Glomerular endothelial cell (primary cell): ENCODE data around the gene PRRT1B. TPM values are rescaled to one million over a fixed set of nuclear protein-coding genes. Genes with fewer than 3 reads are reported as not detected.

Source experiments
- DNase-seq: peaks from one replicate; pipeline ENCODE4 v3.0.0-alpha.2; 2011; ENCODE audit warnings: low read depth, low spot score; ENCODE audit errors: extremely low read depth
- total RNA-seq: library from RNA; depleted of rRNA; stranded (reverse); fragments of >200 nt; gene quantifications from 2 replicates; pipeline ENCODE4 v1.2.3, GENCODE V29; 2015

PRRT1B gene
- total RNA-seq, 1 donor from 2014 or later, result not detected

- DNase-seq, result no peak
Measured at GRCh38 chr9:131578731-131579504, 33.6 kb downstream of the PRRT1B start.

GRCh38 chr9:131579789-131580211 is 34.5 kb downstream of the PRRT1B start:
- DNase-seq, result no peak

- no peak for DNase-seq
Measured at GRCh38 chr9:131580358-131580757, 35.0 kb downstream of the PRRT1B start.

- DNase-seq, result no peak
Measured at GRCh38 chr9:131582056-131582455, 36.7 kb downstream of the PRRT1B start.

GRCh38 chr9:131582466-131583336 is 37.4 kb downstream of the PRRT1B start:
- no peak for DNase-seq

GRCh38 chr9:131583337-131583645 is 38.0 kb downstream of the PRRT1B start:
- DNase-seq, result no peak

- no peak for DNase-seq
Measured at GRCh38 chr9:131583836-131584555, 38.7 kb downstream of the PRRT1B start.

GRCh38 chr9:131584858-131585257 is 39.5 kb downstream of the PRRT1B start:
- DNase-seq, result no peak

GRCh38 chr9:131585375-131585774 is 40.1 kb downstream of the PRRT1B start:
- no peak for DNase-seq

GRCh38 chr9:131587331-131587730 is 42.0 kb downstream of the PRRT1B start:
- no peak for DNase-seq

- DNase-seq, result no peak
Measured at GRCh38 chr9:131587906-131588305, 42.6 kb downstream of the PRRT1B start.

GRCh38 chr9:131588396-131588795 is 43.1 kb downstream of the PRRT1B start:
- DNase-seq, result no peak

GRCh38 chr9:131589124-131589711 is 43.9 kb downstream of the PRRT1B start:
- no peak for DNase-seq

GRCh38 chr9:131589993-131590392 is 44.7 kb downstream of the PRRT1B start:
- DNase-seq, result no peak

- no peak for DNase-seq
Measured at GRCh38 chr9:131590449-131590848, 45.1 kb downstream of the PRRT1B start.

GRCh38 chr9:131590907-131591844 is 45.9 kb downstream of the PRRT1B start:
- DNase-seq, result no peak

- DNase-seq, result no peak
Measured at GRCh38 chr9:131591845-131592208, 46.5 kb downstream of the PRRT1B start.

- no peak for DNase-seq
Measured at GRCh38 chr9:131593091-131593820, 47.9 kb downstream of the PRRT1B start.

GRCh38 chr9:131593936-131594665 is 48.8 kb downstream of the PRRT1B start:
- no peak for DNase-seq
